HG03066 (cell line): ENCODE results near the gene RASL12.

Experiments
- ATAC-seq: cut with Tn5 transposase; IDR thresholded peaks from one replicate; pipeline ENCODE4 v1.9.1; 2021; ENCODE audit warnings: low read depth; ENCODE audit not compliant: unreplicated experiment

The RASL12 gene

DNA sequence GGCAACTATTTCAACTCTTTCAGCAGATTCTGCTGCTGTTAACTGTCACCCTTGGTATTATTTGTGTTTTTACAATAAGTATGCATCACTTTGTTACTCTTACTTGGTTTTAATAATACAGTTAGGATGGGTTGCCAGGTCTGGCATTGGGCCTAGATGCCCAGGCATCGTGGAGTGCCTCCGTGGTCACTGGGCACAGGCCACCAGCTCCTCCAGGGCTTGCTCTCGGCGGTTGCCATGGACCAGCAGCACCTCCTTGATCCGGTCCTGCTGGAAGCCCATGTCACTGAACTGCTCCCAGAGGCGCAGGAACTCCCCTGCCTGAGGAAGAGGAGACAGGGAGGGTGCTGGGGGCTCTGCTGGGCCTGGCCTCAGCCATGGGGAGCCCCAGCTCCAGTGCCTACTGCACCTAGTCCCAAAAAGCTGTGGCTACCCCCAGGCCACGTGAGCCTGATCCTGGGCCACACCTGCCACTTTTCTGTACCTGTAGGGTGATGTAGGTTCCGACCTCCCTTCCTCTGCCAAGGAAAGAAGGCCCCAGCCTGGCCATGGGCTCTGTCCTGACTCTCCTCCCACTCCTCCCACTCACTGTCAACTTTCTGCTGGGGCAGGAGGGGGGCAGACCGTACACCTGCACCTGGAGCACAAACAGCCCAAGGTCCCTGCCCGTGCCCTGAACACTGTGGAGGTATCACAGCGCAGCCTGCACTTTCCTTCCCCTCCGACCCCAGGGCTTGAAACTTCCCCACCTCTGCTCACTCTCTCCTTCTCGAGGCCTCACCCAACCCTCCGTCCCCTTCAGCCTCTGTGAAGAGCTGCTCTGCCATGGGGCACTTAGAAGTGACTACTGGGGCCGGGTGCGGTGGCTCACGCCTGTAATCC, 25.4 kb upstream of the RASL12 start:
- no peak for ATAC-seq

- no peak for ATAC-seq
These were observed 24.4 kb upstream of the RASL12 start for GRCh38 chr15:65091946-65092770.

- no peak for ATAC-seq
These were observed 21.5 kb upstream of the RASL12 start for GRCh38 chr15:65089206-65089824.

DNA sequence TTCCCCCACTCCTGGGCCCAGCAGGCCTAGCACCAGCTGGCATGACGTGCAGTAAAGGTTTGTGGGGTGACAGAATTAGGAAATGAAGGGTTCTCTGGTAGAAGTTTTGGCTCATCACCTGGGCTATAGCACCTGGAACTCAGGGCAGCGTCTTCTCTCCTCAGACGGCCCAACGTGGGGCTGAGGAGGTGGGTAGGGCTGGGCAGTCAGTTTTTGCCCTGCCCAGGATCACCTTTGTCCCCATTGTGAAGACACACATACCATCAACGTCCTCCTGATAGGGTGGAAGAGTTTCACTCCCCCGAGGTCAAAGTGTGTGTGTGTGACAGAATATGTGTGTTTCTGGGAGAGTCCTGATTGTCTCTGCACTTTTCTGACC, 20.8 kb upstream of the RASL12 start:
- ATAC-seq, result no peak

DNA sequence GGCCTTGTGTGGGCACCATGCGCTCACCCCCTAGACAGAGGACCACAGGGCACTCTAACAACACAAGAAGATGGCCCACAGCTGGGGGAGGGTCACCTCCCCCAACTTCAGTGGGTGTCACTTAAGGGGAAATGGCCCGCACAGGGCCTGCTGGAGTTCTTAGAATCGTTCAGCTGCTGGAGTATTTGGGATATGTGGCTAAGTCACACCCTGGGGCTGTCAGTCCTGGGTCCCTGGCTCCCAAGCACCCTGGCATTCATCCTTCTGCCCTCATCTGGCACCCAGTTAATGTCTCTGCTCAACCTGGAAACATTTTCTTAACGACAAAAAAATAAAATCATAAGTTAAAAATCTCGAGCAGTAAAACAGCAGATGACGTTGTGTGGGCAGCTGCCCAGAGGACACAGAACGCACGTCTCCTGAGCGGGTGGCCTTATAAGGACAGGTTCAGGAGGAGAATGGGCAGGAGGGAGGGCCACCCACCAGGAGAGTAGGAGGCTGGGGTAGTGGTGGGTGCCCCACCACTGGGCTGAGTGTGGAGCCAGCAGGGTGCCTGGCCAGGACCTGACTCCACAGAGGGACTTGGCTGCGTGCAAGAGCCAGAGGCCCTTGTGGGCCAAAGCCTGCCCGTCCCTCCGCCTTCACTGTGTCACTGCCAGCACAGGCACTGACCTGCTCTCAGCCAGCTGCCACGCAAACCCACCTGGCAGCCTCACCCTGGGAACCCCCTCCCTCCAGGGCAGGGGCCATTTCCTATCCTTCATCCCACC, 20.3 kb upstream of the RASL12 start:
- no peak for ATAC-seq

GRCh38 chr15:65087411-65087810, 19.6 kb upstream of the RASL12 start:
- no peak for ATAC-seq

DNA sequence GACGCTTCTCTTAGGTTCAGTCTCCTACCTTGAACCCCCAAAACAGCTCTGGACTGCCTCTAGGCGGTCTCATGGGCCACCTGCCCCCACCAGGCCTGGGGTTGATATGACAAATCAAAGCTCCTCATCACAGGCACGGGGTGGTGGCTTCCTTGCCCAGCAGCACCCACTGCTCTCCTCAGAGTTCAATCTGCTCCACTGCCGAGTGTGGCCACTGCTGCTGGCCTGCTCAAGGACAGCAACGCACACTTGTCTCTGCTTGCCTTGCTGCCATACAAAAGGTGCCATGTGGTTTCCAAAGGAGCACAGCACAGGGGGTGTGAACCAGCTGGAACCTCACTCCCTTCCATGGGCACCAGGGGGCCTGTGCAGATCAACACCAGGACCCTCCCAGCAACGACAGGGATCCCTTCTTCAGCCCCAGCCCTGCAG, 18.9 kb upstream of the RASL12 start:
- ATAC-seq, result no peak

DNA sequence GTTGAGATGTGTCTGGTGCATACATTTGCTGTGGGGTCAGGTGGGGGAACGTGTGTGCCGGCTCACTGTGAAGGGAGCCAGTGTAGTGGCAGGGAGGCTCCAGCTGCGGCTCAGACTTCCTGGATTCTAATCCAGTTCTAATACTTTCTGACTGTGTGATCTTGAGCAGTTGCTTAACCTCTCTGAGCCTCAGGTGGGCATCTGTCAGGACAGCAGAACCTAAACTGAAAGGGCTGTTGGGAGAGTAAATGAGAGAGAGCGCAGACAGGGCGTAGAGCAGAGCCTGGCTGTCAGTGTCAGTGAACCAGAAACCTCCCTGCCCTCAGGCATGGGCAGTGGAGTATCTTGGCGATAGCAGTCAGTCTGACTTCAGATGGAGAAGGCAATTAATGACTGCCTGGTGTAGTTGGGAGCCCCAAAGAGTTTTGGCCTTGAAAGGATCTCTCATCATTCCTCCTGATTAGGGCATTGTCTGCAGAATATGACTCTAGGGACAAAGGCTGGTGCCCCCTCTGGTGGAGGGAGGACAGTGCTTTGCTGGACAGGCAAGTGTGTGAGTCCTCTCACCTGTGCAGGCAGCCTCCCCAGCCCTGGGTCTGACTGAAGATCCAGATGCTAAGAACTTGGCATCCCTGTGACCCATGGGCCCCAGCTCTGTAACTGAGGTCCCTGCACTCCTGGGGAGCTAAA, 18.3 kb upstream of the RASL12 start:
- ATAC-seq, result no peak

- no peak for ATAC-seq
These were observed 17.5 kb upstream of the RASL12 start for GRCh38 chr15:65085207-65085753.

- ATAC-seq, result no peak
These were observed 16.9 kb upstream of the RASL12 start for GRCh38 chr15:65084500-65085206.

DNA sequence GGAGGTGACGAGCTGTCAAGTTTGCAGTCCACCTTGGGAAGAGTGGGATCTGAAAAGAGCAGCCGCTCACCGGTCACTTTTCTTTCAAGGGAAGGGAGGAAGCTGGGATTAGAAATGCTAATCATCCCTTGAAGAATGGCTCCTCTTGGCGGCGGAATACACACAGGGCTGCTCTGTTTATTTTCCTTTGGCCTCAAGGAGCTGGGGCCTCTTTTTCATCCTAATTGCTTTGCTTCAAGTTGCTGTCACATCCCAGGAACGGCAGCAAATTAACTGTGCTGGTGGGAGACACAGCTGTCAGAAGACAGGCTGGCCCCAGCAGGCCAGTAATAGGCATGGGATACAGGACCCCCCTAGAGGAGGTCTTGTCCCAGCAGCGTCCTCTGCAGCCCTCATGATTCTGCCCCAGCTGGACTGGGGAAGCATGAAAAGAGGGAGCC, 15.5 kb upstream of the RASL12 start:
- no peak for ATAC-seq

DNA sequence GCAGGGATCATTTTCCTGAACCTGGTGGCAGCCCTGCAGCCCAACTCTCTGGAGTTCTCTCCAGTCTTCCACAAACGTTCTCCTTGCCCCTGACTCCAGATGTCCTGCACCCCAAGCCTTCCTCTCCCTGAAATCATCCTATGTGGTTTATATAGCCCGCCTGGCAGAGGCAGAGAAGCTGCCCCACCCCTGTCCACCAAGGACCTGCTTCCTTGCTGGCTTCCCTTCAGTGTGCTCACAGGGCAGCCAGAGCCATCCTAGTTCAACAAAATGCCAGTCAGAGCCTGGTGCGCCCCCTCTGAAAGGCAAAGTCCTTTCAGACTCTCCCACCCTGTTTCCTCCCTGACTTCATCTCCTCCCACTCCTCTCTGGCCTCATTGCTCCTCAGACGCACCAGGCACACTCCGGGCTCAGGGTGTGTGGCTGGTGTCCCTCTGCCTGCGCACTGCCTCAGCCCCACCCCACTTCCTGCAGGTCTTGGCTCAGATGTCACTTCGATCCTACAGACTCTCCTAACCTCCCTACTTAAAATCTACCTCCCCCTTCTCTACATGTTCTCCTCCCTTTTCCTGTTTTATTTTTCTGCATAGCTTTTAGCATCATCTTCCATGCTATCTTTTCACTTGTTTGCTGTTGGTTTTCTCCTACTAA, 14.6 kb upstream of the RASL12 start:
- no peak for ATAC-seq

- no peak for ATAC-seq
These were observed 14.0 kb upstream of the RASL12 start for GRCh38 chr15:65081758-65082157.

- no peak for ATAC-seq
These were observed 13.5 kb upstream of the RASL12 start for GRCh38 chr15:65081270-65081669.

DNA sequence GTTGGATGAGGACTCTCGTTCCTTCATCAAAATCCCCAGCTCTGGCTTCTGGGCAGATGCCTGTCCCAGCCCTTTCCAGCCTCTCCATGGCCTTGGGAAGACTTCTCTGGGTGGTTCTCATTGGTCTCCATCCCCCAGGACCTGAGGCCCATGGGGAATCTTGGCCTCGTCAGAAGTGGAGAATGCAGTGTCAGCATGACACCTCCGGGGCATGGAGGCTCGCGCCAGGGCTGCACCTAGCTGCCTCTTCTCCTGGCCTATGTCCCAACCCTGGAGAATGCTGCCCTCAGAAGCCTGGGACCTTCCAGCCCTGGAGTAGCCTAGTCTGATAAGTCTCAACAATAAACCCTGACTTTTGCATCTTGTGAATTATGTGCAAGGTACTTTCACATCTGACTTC, 11.8 kb upstream of the RASL12 start:
- no peak for ATAC-seq

- no peak for ATAC-seq
These were observed 10.2 kb upstream of the RASL12 start for GRCh38 chr15:65077981-65078352.

DNA sequence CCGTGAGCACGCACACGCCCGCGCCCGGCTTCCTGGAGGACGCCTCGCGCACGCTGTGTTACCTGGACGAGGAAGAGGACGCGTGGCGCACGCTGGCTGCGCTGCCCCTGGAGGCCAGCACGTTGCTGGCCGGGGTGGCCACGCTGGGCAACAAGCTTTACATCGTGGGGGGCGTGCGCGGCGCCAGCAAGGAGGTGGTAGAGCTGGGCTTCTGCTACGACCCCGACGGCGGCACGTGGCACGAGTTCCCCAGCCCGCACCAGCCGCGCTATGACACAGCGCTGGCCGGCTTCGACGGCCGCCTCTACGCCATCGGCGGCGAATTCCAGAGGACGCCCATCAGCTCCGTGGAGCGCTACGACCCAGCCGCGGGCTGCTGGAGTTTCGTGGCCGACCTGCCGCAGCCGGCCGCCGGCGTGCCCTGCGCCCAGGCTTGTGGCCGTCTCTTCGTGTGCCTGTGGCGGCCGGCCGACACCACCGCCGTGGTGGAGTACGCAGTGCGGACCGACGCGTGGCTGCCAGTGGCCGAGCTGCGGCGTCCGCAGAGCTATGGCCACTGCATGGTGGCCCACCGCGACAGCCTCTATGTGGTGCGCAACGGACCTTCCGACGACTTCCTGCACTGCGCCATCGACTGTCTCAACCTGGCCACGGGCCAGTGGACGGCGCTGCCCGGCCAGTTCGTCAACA, 9.6 kb upstream of the RASL12 start:
- no peak for ATAC-seq
